Uterus (tissue), 2 donors: Measurements from ENCODE around the gene MIGA1.

Source experiments
- POLR2A ChIP-seq, 2 donors: fragments of 450-650 bp; IDR thresholded peaks; one replicate each; pipeline ENCODE4 v1.6.1; 2016; ENCODE audit warnings: antibody characterized with exemption in 2 of 2, mild to moderate bottlenecking in 1 of 2, moderate library complexity in 1 of 2
- TF ChIP-seq, protein P1 (sequence below), 4 experiments: fragments of 200-600 bp in 2 of 4; fragments of 450-650 bp in 2 of 4; sonication (generic) in 2 of 4; IDR thresholded peaks; one replicate each; pipeline ENCODE4 v1.5.1; 2016 to 2019; ENCODE audit warnings: antibody characterized with exemption in 4 of 4, mild to moderate bottlenecking in 2 of 4, moderate library complexity in 1 of 4

DNA sequence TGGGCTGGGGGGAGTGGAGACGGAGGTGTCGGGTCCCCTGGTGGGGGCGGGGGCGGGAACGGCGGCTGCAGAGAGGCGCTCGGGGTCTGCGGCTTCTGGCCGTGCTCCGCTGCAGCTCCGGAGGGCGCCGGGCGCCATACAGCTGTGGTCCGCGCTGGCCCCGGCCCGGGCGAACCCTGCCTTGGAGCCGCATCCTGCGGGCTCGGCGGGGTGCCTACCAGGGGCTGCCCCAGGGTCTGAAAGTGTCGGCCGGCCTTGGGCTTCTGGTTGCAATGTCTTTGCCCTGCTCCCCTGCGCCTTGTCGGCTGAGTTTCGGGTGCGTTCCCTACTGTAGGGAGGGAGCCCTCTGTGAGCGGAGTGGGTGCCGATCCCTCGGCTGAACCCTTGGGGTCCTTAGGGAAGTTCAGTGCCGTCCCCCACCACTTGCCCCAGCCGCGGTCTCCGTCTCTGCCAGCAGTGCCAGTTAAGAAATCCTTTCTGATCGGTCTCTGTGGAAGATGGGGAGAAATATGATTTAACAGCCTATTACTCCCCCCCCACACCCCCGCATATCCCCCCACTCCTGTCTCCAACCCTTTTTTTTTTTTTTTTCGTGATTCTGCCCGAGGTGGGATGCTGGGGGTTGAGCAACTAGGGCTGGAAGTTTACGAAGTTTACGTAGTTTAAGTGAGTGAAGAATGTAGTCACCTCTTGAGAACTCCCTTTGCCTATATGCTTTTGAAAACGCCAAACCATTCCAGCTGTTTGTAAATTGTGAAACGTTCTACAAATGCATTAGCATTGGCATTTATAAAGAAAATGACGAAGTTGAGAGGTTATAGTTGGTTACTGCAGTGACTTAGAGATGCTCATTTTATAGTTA lies 109.6 kb downstream of the MIGA1 start:
- TF ChIP-seq, protein P1, sequence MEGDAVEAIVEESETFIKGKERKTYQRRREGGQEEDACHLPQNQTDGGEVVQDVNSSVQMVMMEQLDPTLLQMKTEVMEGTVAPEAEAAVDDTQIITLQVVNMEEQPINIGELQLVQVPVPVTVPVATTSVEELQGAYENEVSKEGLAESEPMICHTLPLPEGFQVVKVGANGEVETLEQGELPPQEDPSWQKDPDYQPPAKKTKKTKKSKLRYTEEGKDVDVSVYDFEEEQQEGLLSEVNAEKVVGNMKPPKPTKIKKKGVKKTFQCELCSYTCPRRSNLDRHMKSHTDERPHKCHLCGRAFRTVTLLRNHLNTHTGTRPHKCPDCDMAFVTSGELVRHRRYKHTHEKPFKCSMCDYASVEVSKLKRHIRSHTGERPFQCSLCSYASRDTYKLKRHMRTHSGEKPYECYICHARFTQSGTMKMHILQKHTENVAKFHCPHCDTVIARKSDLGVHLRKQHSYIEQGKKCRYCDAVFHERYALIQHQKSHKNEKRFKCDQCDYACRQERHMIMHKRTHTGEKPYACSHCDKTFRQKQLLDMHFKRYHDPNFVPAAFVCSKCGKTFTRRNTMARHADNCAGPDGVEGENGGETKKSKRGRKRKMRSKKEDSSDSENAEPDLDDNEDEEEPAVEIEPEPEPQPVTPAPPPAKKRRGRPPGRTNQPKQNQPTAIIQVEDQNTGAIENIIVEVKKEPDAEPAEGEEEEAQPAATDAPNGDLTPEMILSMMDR (IDR thresholded peaks at IDR 0.05): no peak
- no peak for TF ChIP-seq POLR2A (IDR thresholded peaks at IDR 0.05)
